Neuronal stem cell (in vitro differentiated cells): ENCODE results near the gene MEIS2.

Experiments used
- DNase-seq: peaks from one replicate; pipeline ENCODE4 v3.0.0-alpha.2; 2013; ENCODE audit warnings: low spot score
- H2AFZ ChIP-seq: one replicate; pipeline ENCODE4 v1.6.1; 2013; ENCODE audit warnings: mild to moderate bottlenecking, low read length, inconsistent platforms
- H2AK5ac ChIP-seq: 2 replicates; pipeline ENCODE4 v1.6.1; 2013; ENCODE audit warnings: low read depth, mild to moderate bottlenecking, inconsistent platforms, low read length, moderate library complexity, mixed read lengths
- H2BK120ac ChIP-seq: 2 replicates; pipeline ENCODE4 v1.6.1; 2013; ENCODE audit warnings: low read depth, mild to moderate bottlenecking, inconsistent platforms, low read length, moderate library complexity, mixed read lengths
- H2BK12ac ChIP-seq: one replicate; pipeline ENCODE4 v1.6.1; 2013; ENCODE audit warnings: low read length, inconsistent platforms
- H2BK15ac ChIP-seq: 2 replicates; pipeline ENCODE4 v1.6.1; 2013; ENCODE audit warnings: mild to moderate bottlenecking, low read length, inconsistent platforms, mixed read lengths
- H2BK5ac ChIP-seq: one replicate; pipeline ENCODE4 v1.6.1; 2013; ENCODE audit warnings: inconsistent platforms, mild to moderate bottlenecking, low read length, moderate library complexity
- H3K14ac ChIP-seq: one replicate; pipeline ENCODE4 v1.6.1; 2013; ENCODE audit warnings: low read length, inconsistent platforms
- H3K18ac ChIP-seq: 2 replicates; pipeline ENCODE4 v1.6.1; 2013; ENCODE audit warnings: low read length, inconsistent platforms
- H3K23ac ChIP-seq: 2 replicates; pipeline ENCODE4 v1.6.1; 2013; ENCODE audit warnings: low read depth, mild to moderate bottlenecking, mixed read lengths, low read length, inconsistent platforms; ENCODE audit not compliant: poor library complexity
- H3K27ac ChIP-seq: replicated peaks from 3 replicates; pipeline ENCODE4 v1.5.1; 2013; ENCODE audit warnings: low read length, inconsistent platforms
- H3K27me3 ChIP-seq, 3 experiments: 2 replicates each; pipeline ENCODE4 v1.6.1; 2013; ENCODE audit warnings: low read length in 3 of 3, mild to moderate bottlenecking in 2 of 3, inconsistent platforms in 1 of 3, low read depth in 1 of 3, mixed read lengths in 1 of 3, moderate library complexity in 1 of 3; ENCODE audit not compliant: control insufficient read depth in 3 of 3, insufficient read depth in 3 of 3
- H3K36me3 ChIP-seq, 2 donors: replicated peaks in 1 of 2; 2 replicates each; pipeline ENCODE4 v1.6.1; 2013; ENCODE audit warnings: low read length in 2 of 2; ENCODE audit not compliant: control insufficient read depth in 2 of 2, insufficient read depth in 2 of 2
- H3K4ac ChIP-seq: 2 replicates; pipeline ENCODE4 v1.6.1; 2013; ENCODE audit warnings: inconsistent platforms, mild to moderate bottlenecking, low read length, moderate library complexity
- H3K4me1 ChIP-seq, 2 donors: 1 replicate in 1 of 2; 2 replicates in 1 of 2; pipeline ENCODE4 v1.6.1; 2013; ENCODE audit warnings: low read length in 2 of 2, low read depth in 1 of 2; ENCODE audit not compliant: control insufficient read depth in 2 of 2, insufficient read depth in 1 of 2
- H3K4me2 ChIP-seq: one replicate; pipeline ENCODE4 v1.6.1; 2013; ENCODE audit warnings: mild to moderate bottlenecking, low read length, inconsistent platforms; ENCODE audit not compliant: insufficient read depth, poor library complexity, severe bottlenecking
- H3K4me3 ChIP-seq, 2 donors: 2 replicates each; pipeline ENCODE4 v1.5.1; 2013; ENCODE audit warnings: low read length in 2 of 2, mild to moderate bottlenecking in 2 of 2, inconsistent platforms in 1 of 2, moderate library complexity in 1 of 2
- H3K79me1 ChIP-seq: one replicate; pipeline ENCODE4 v1.6.1; 2013; ENCODE audit warnings: low read depth, mild to moderate bottlenecking, inconsistent platforms, low read length, moderate library complexity
- H3K9ac ChIP-seq: one replicate; pipeline ENCODE4 v1.6.1; 2013; ENCODE audit warnings: mild to moderate bottlenecking, low read depth, low read length, inconsistent platforms; ENCODE audit not compliant: poor library complexity
- H3K9me3 ChIP-seq, 2 donors: replicated peaks in 1 of 2; 2 replicates each; pipeline versions ENCODE3 to v1.6.1; 2013; ENCODE audit warnings: low read length in 2 of 2, mild to moderate bottlenecking in 2 of 2, inconsistent platforms in 1 of 2, low read depth in 1 of 2, mixed read lengths in 1 of 2, moderate library complexity in 1 of 2; ENCODE audit not compliant: control insufficient read depth in 2 of 2, insufficient read depth in 1 of 2
- H4K8ac ChIP-seq: one replicate; pipeline ENCODE4 v1.6.1; 2013; ENCODE audit warnings: low read depth, mild to moderate bottlenecking, inconsistent platforms, low read length, moderate library complexity
- H4K91ac ChIP-seq: one replicate; pipeline ENCODE4 v1.6.1; 2013; ENCODE audit warnings: low read length, low read depth, mild to moderate bottlenecking, inconsistent platforms; ENCODE audit not compliant: poor library complexity
- WGBS, 2 donors: extraction: QIAGEN DNeasy Blood & Tissue Kit; methylation state at CpG; one replicate each; pipeline ENCODE4 v1.1.7; 2013; ENCODE audit warnings: missing lambda C conversion rate in 2 of 2, mixed read lengths in 1 of 2; ENCODE audit not compliant: insufficient read length in 2 of 2, insufficient replicate concordance in 1 of 2; ENCODE audit errors: extremely low coverage in 2 of 2; 5-methylcytosine and 5-hydroxymethylcytosine counted together

The MEIS2 gene

GRCh38 chr15:37117030-37117429 lies 16.7 kb upstream of the MEIS2 start:
- H2BK5ac ChIP-seq = no peak overlapping the region
- H3K9ac ChIP-seq = no peak overlapping the region
- no peak overlapping the region for H3K27ac ChIP-seq
- H3K23ac ChIP-seq = no peak overlapping the region
- no peak overlapping the region for H2AFZ ChIP-seq
- no peak overlapping the region for H4K8ac ChIP-seq
- no peaks in the 10 kb centered on the region for H3K36me3 ChIP-seq
- H3K79me1 ChIP-seq = no peaks in the 10 kb centered on the region
- H3K9me3 ChIP-seq = no peaks in the 10 kb centered on the region
- H3K4me3 ChIP-seq = no peak overlapping the region
- DNase-seq = no peak
- no peak overlapping the region for H2BK120ac ChIP-seq
- no peak overlapping the region for H2BK15ac ChIP-seq
- no peak overlapping the region for H2AK5ac ChIP-seq
- H3K4ac ChIP-seq = no peak overlapping the region
- WGBS, 2 donors = no CpG with 5 or more reads among the region's 1 CpG
- no peak overlapping the region for H2BK12ac ChIP-seq
- no peak overlapping the region for H3K14ac ChIP-seq
- no peak overlapping the region for H4K91ac ChIP-seq
- H3K18ac ChIP-seq = no peak overlapping the region
- H3K4me1 ChIP-seq = no peaks in the 10 kb centered on the region
- no peak overlapping the region for H3K4me2 ChIP-seq
- H3K27me3 ChIP-seq = peaks cover 0 to 18% (median 6%) of the 10 kb centered on the region in 3 experiments

- Histone ChIP-seq H2AK5ac (no peak overlapping the region), H3K23ac (no peak overlapping the region), H4K8ac (no peak overlapping the region), H3K14ac (no peak overlapping the region), H3K9ac (no peak overlapping the region), H3K36me3 (no peaks in the 10 kb centered on the region), H2BK15ac (no peak overlapping the region), H3K4me2 (no peak overlapping the region), H3K27me3 (peaks cover 2 to 32% (median 20%) of the 10 kb centered on the region in 3 experiments), H3K79me1 (no peaks in the 10 kb centered on the region), H3K4me3 (no peak overlapping the region), H2BK12ac (no peak overlapping the region), H3K9me3 (no peaks in the 10 kb centered on the region), H3K4ac (no peak overlapping the region), H4K91ac (no peak overlapping the region), H3K18ac (no peak overlapping the region), H2BK5ac (no peak overlapping the region), H3K27ac (no peak overlapping the region), H2BK120ac (no peak overlapping the region), H2AFZ (no peak overlapping the region), H3K4me1 (peaks cover 2% of the 10 kb centered on the region in 2 donors)
- no peak for DNase-seq
- WGBS, 2 donors = no CpG with 5 or more reads among the region's 3 CpGs
Measured at GRCh38 chr15:37115538-37115937, 15.2 kb upstream of the MEIS2 start.

- Histone ChIP-seq H3K27ac (no peak overlapping the region), H3K14ac (no peak overlapping the region), H3K79me1 (no peaks in the 10 kb centered on the region), H2BK5ac (no peak overlapping the region), H2BK15ac (no peak overlapping the region), H2AFZ (no peak overlapping the region), H3K4me2 (no peak overlapping the region), H3K9ac (no peak overlapping the region), H4K91ac (no peak overlapping the region), H2BK12ac (no peak overlapping the region), H3K4ac (no peak overlapping the region), H3K18ac (no peak overlapping the region), H3K27me3 (peaks cover 6 to 53% (median 41%) of the 10 kb centered on the region in 3 experiments), H4K8ac (no peak overlapping the region), H3K9me3 (no peaks in the 10 kb centered on the region), H3K4me1 (peaks cover 2 to 5% of the 10 kb centered on the region in 2 donors), H3K23ac (no peak overlapping the region), H3K4me3 (no peak overlapping the region), H2BK120ac (no peak overlapping the region), H2AK5ac (no peak overlapping the region), H3K36me3 (no peaks in the 10 kb centered on the region)
- no CpG with 5 or more reads among the region's 5 CpGs for WGBS, 2 donors
- no peak for DNase-seq
Measured at GRCh38 chr15:37112971-37113670, 12.8 kb upstream of the MEIS2 start.

GRCh38 chr15:37112171-37112570 lies 11.8 kb upstream of the MEIS2 start:
- WGBS, 2 donors = no CpG with 5 or more reads among the region's 4 CpGs
- no peak overlapping the region for H3K9ac ChIP-seq
- no peak overlapping the region for H3K18ac ChIP-seq

More at GRCh38 chr15:37112171-37112570, 11.8 kb upstream of the MEIS2 start:
- Histone ChIP-seq H3K27me3 (peaks cover 6 to 56% (median 45%) of the 10 kb centered on the region in 3 experiments), H2BK12ac (no peak overlapping the region), H3K36me3 (no peaks in the 10 kb centered on the region), H3K27ac (no peak overlapping the region), H2BK5ac (no peak overlapping the region), H3K79me1 (no peaks in the 10 kb centered on the region), H3K23ac (no peak overlapping the region), H3K4me2 (no peak overlapping the region), H3K14ac (no peak overlapping the region), H3K9me3 (no peaks in the 10 kb centered on the region), H3K4me3 (no peak overlapping the region), H4K8ac (no peak overlapping the region), H2AK5ac (no peak overlapping the region), H2AFZ (no peak overlapping the region), H2BK120ac (no peak overlapping the region), H2BK15ac (no peak overlapping the region), H3K4ac (no peak overlapping the region), H3K4me1 (peaks cover 2 to 6% of the 10 kb centered on the region in 2 donors), H4K91ac (no peak overlapping the region)
- DNase-seq = no peak
